Measurements from ENCODE around the gene PC.
"Not testable (repeated sequence)": the region's sequence is repeated elsewhere in the genome, so short reads cannot be mapped to it uniquely, and the experiment has no call there.

PC gene

GRCh38 chr11:66845876-66846212 lies 112.3 kb downstream of the PC start:
- in situ Hi-C loops (cut with MboI; ENCODE audit: low sequenced_read_pairs) = loop anchor here (25.0 kb wide), 1 partner anchor 434 kb away; the partner anchor contains the start of gene NPAS4

GRCh38 chr11:66845143-66845875 lies 112.9 kb downstream of the PC start:
- in situ Hi-C loops (cut with MboI; ENCODE audit: low sequenced_read_pairs) = loop anchor here (25.0 kb wide), 1 partner anchor 433 kb away; the partner anchor contains the start of gene NPAS4

- in situ Hi-C loops (cut with MboI; ENCODE audit: low sequenced_read_pairs) = loop anchor here (25.0 kb wide), 1 partner anchor 432 kb away; the partner anchor contains the start of gene NPAS4
Measured at GRCh38 chr11:66844496-66845142, 113.6 kb downstream of the PC start.

- in situ Hi-C loops (cut with MboI; ENCODE audit: low sequenced_read_pairs) = loop anchor here (25.0 kb wide), 1 partner anchor 432 kb away; the partner anchor contains the start of gene NPAS4
Measured at GRCh38 chr11:66843776-66844495, 114.2 kb downstream of the PC start.

- in situ Hi-C loops (cut with MboI; ENCODE audit: low sequenced_read_pairs) = loop anchor here (25.0 kb wide), 1 partner anchor 431 kb away; the partner anchor contains the start of gene NPAS4
Measured at GRCh38 chr11:66842896-66843775, 115.0 kb downstream of the PC start, which contains the start of gene RCE1. Gene RCE1 (plus strand): TSS chr11:66843441. CDS start chr11:66843456, 15 bp downstream.

- in situ Hi-C loops (cut with MboI; ENCODE audit: low sequenced_read_pairs) = loop anchor here (25.0 kb wide), 1 partner anchor 430 kb away; the partner anchor contains the start of gene NPAS4
Measured at GRCh38 chr11:66842501-66842895, 115.7 kb downstream of the PC start.

GRCh38 chr11:66841861-66842260 lies 116.3 kb downstream of the PC start:
- in situ Hi-C loops (cut with MboI; ENCODE audit: low sequenced_read_pairs) = loop anchor here (25.0 kb wide), 1 partner anchor 430 kb away; the partner anchor contains the start of gene NPAS4

- in situ Hi-C loops (cut with MboI; ENCODE audit: low sequenced_read_pairs) = loop anchor here (25.0 kb wide), 1 partner anchor 428 kb away; the partner anchor contains the start of gene NPAS4
Measured at GRCh38 chr11:66840317-66841091, 117.7 kb downstream of the PC start.

GRCh38 chr11:66835768-66836405 lies 122.3 kb downstream of the PC start:
- in situ Hi-C loops (cut with MboI; ENCODE audit: low sequenced_read_pairs) = loop anchor here (25.0 kb wide), 1 partner anchor 424 kb away; the partner anchor contains the start of gene NPAS4

GRCh38 chr11:66834943-66835342 lies 123.2 kb downstream of the PC start:
- in situ Hi-C loops (cut with MboI; ENCODE audit: low sequenced_read_pairs) = loop anchor here (5.0 to 25.0 kb wide), 2 partner anchors 143 to 423 kb away; partner anchors contain the start of gene NPAS4

GRCh38 chr11:66834539-66834845 lies 123.7 kb downstream of the PC start:
- in situ Hi-C loops (cut with MboI; ENCODE audit: low sequenced_read_pairs) = loop anchor here (5.0 to 25.0 kb wide), 2 partner anchors 142 to 422 kb away; partner anchors contain the start of gene NPAS4

GRCh38 chr11:66824573-66824972 lies 133.6 kb downstream of the PC start:
- in situ Hi-C loops (cut with MboI; ENCODE audit: low sequenced_read_pairs) = not testable (repeated sequence)

- in situ Hi-C loops (cut with MboI; ENCODE audit: low sequenced_read_pairs) = no loop called here
Measured at GRCh38 chr11:66823700-66824099, 134.5 kb downstream of the PC start.

GRCh38 chr11:66820901-66821300 lies 137.3 kb downstream of the PC start:
- in situ Hi-C loops (cut with MboI; ENCODE audit: low sequenced_read_pairs) = no loop called here

GRCh38 chr11:66820381-66820780 lies 137.8 kb downstream of the PC start:
- in situ Hi-C loops (cut with MboI; ENCODE audit: low sequenced_read_pairs) = no loop called here

GRCh38 chr11:66818231-66818955 lies 139.8 kb downstream of the PC start:
- in situ Hi-C loops (cut with MboI; ENCODE audit: low sequenced_read_pairs) = no loop called here

- in situ Hi-C loops (cut with MboI; ENCODE audit: low sequenced_read_pairs) = no loop called here
Measured at GRCh38 chr11:66815646-66816045, 142.5 kb downstream of the PC start.

GRCh38 chr11:66814678-66815077 lies 143.5 kb downstream of the PC start:
- in situ Hi-C loops (cut with MboI; ENCODE audit: low sequenced_read_pairs) = no loop called here

Data from HL-60/S4 treated with phorbol 12-myristate 13-acetate at 8.2 ng/mL for 4 days and 3 days (cell line).